Measurements from ENCODE around the gene CNOT11. TPM values are rescaled to one million over a fixed set of nuclear protein-coding genes. Genes with fewer than 3 reads are reported as not detected.

The CNOT11 gene
- total and polyA plus RNA-seq, 2 experiments from 2014 or later: 22.6 to 33.3 TPM

DNA sequence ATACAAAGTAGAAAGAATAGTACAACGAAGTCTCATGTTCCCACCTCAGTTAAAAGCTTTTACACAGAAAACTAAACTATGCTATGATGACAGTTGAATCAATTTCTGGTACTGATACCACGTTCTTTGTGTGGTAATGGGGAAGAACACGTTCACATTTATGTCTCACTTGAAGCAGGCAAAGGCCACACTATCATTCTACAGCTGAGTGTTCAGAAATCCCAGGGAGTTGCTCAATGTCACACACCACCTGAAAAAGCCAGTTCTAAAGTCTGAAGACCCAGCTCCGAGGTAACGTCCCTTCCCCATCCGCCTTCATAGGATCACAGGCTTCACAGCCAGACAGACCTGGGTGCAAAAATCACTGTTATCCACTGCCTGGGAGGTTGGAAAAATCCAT, 46.9 kb downstream of the CNOT11 start:
- TF ChIP-seq EZH2 (IDR thresholded peaks at IDR 0.05; ENCODE audit: insufficient read depth, poor library complexity, severe bottlenecking) (no peak), EZH2phosphoT487 (IDR thresholded peaks at IDR 0.05; ENCODE audit: insufficient read depth, low read depth) (no peak)
- DNase-seq: no peak
- Histone ChIP-seq H3K9me3 (ENCODE audit: low read depth) (no peaks in the 10 kb centered on the region), H4K20me1 (ENCODE audit: insufficient read depth) (peaks cover 14% of the 10 kb centered on the region; the same call in 1 of the 2 replicates), H3K9ac (no peak overlapping the region), H3K4me1 (ENCODE audit: insufficient read depth) (peaks cover 31% of the 10 kb centered on the region), H3K4me2 (ENCODE audit: unreplicated experiment) (no peak overlapping the region), H3K4me3 (no peak overlapping the region), H2AFZ (no peak overlapping the region), H3F3A (ENCODE audit: insufficient read depth) (peaks cover 27% of the 10 kb centered on the region), H3K9me2 (ENCODE audit: insufficient read depth) (no peaks in the 10 kb centered on the region), H3K36me3 (ENCODE audit: low read depth) (peaks cover 3% of the 10 kb centered on the region; the same call in 1 of the 2 replicates), H3K27me3 (replicated peaks; ENCODE audit: insufficient read depth) (no peaks in the 10 kb centered on the region), H3K79me2 (ENCODE audit: insufficient read depth) (peaks cover 100% of the 10 kb centered on the region), H3K27ac (no peak overlapping the region)
- 82 to 84% methylated on average over 6 of the region's 6 CpGs for WGBS, 2 experiments (ENCODE audit: low coverage in 1 of 2, low lambda C conversion rate in 2 of 2, missing lambda C conversion rate in 2 of 2)
- in situ Hi-C loops (cut with MboI): no loop called here

- 100% methylated on average over 1 of the region's 1 CpG for WGBS, 2 experiments (ENCODE audit: low coverage in 1 of 2, low lambda C conversion rate in 2 of 2, missing lambda C conversion rate in 2 of 2)
- Histone ChIP-seq H3K9ac (no peak overlapping the region), H3K9me2 (ENCODE audit: insufficient read depth) (no peaks in the 10 kb centered on the region), H3K4me3 (no peak overlapping the region), H3K4me2 (ENCODE audit: unreplicated experiment) (no peak overlapping the region), H2AFZ (no peak overlapping the region), H3K9me3 (ENCODE audit: low read depth) (no peaks in the 10 kb centered on the region), H3K36me3 (ENCODE audit: low read depth) (no peaks in the 10 kb centered on the region), H3K27me3 (replicated peaks; ENCODE audit: insufficient read depth) (no peaks in the 10 kb centered on the region), H3K27ac (no peak overlapping the region), H3K4me1 (ENCODE audit: insufficient read depth) (peaks cover 33% of the 10 kb centered on the region), H3F3A (ENCODE audit: insufficient read depth) (peaks cover 27% of the 10 kb centered on the region), H4K20me1 (ENCODE audit: insufficient read depth) (peaks cover 13% of the 10 kb centered on the region; the same call in 1 of the 2 replicates), H3K79me2 (ENCODE audit: insufficient read depth) (peaks cover 100% of the 10 kb centered on the region)
- no peak for DNase-seq
- no peak for TF ChIP-seq EZH2 (IDR thresholded peaks at IDR 0.05; ENCODE audit: insufficient read depth, poor library complexity, severe bottlenecking)
- TF ChIP-seq EZH2phosphoT487 (IDR thresholded peaks at IDR 0.05; ENCODE audit: insufficient read depth, low read depth): no peak
- in situ Hi-C loops (cut with MboI): no loop called here
Observed at GRCh38 chr2:101300164-101300563, 47.5 kb downstream of the CNOT11 start.

DNA sequence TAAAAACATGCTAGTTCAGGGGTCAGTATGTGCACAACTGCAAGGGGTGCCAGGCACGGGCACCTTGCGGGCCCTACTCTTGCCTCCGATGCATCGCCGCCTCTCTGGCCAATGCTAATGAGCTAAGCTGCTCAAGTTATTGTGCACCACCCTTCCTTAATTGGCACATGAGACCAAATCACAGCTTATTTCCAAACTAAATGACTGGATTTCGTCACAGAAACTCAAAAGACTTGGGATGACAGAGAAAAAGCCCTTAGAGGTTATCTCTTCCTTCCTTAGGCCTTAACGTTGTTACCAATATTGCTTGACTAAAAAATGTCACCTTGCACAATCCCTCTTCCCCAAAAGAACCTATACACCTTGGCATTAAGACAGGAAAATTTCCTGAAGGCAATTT, 48.1 kb downstream of the CNOT11 start:
- peaks cover 33% of the 10 kb centered on the region for H3K4me1 ChIP-seq (ENCODE audit: insufficient read depth)
- no peak overlapping the region for H2AFZ ChIP-seq
- H3K4me3 ChIP-seq: no peak overlapping the region
- no peak for DNase-seq
- WGBS, 2 experiments (ENCODE audit: low coverage in 1 of 2, low lambda C conversion rate in 2 of 2, missing lambda C conversion rate in 2 of 2): 58 to 62% methylated on average over 7 of the region's 7 CpGs
- no peaks in the 10 kb centered on the region for H3K9me2 ChIP-seq (ENCODE audit: insufficient read depth)
- no peaks in the 10 kb centered on the region for H3K27me3 ChIP-seq (replicated peaks; ENCODE audit: insufficient read depth)
- peaks cover 100% of the 10 kb centered on the region for H3K79me2 ChIP-seq (ENCODE audit: insufficient read depth)
- H3K27ac ChIP-seq: no peak overlapping the region
- no peaks in the 10 kb centered on the region for H3K36me3 ChIP-seq (ENCODE audit: low read depth)
- peaks cover 13% of the 10 kb centered on the region; the same call in 1 of the 2 replicates for H4K20me1 ChIP-seq (ENCODE audit: insufficient read depth)
- no peak for TF ChIP-seq EZH2 (IDR thresholded peaks at IDR 0.05; ENCODE audit: insufficient read depth, poor library complexity, severe bottlenecking)
- no peak for TF ChIP-seq EZH2phosphoT487 (IDR thresholded peaks at IDR 0.05; ENCODE audit: insufficient read depth, low read depth)
- peaks cover 27% of the 10 kb centered on the region for H3F3A ChIP-seq (ENCODE audit: insufficient read depth)
- H3K9ac ChIP-seq: no peak overlapping the region
- H3K4me2 ChIP-seq (ENCODE audit: unreplicated experiment): no peak overlapping the region
- in situ Hi-C loops (cut with MboI): no loop called here
- no peaks in the 10 kb centered on the region for H3K9me3 ChIP-seq (ENCODE audit: low read depth)

GRCh38 chr2:101302016-101302415, 49.3 kb downstream of the CNOT11 start:
- WGBS, 2 experiments (ENCODE audit: low coverage in 1 of 2, low lambda C conversion rate in 2 of 2, missing lambda C conversion rate in 2 of 2): 95 to 96% methylated on average over 4 of the region's 4 CpGs
- in situ Hi-C loops (cut with MboI): no loop called here

More at GRCh38 chr2:101302016-101302415, 49.3 kb downstream of the CNOT11 start:
- H3K4me3 ChIP-seq: no peak overlapping the region
- H3K36me3 ChIP-seq (ENCODE audit: low read depth): no peaks in the 10 kb centered on the region
- H3K79me2 ChIP-seq (ENCODE audit: insufficient read depth): peaks cover 98% of the 10 kb centered on the region
- H3K4me1 ChIP-seq (ENCODE audit: insufficient read depth): peaks cover 27% of the 10 kb centered on the region; the same call in 1 of the 2 replicates
- DNase-seq: no peak
- no peak overlapping the region for H3K27ac ChIP-seq
- no peaks in the 10 kb centered on the region for H3K9me2 ChIP-seq (ENCODE audit: insufficient read depth)
- TF ChIP-seq EZH2phosphoT487 (IDR thresholded peaks at IDR 0.05; ENCODE audit: insufficient read depth, low read depth) (no peak), EZH2 (IDR thresholded peaks at IDR 0.05; ENCODE audit: insufficient read depth, poor library complexity, severe bottlenecking) (no peak)
- no peak overlapping the region for H2AFZ ChIP-seq
- peaks cover 18% of the 10 kb centered on the region; the same call in 1 of the 2 replicates for H4K20me1 ChIP-seq (ENCODE audit: insufficient read depth)
- no peaks in the 10 kb centered on the region for H3K27me3 ChIP-seq (replicated peaks; ENCODE audit: insufficient read depth)
- H3K4me2 ChIP-seq (ENCODE audit: unreplicated experiment): no peak overlapping the region
- H3F3A ChIP-seq (ENCODE audit: insufficient read depth): peaks cover 27% of the 10 kb centered on the region
- no peak overlapping the region for H3K9ac ChIP-seq
- no peaks in the 10 kb centered on the region for H3K9me3 ChIP-seq (ENCODE audit: low read depth)
